ENCODE results near the gene CUTA. TPM values are rescaled to one million over a fixed set of nuclear protein-coding genes. Genes with fewer than 3 reads are reported as not detected.

Gene CUTA
- total RNA-seq, 2 experiments from 2014 or later: 164 to 175 TPM

GRCh38 chr6:33411632-33412005 is 6.3 kb downstream of the CUTA start:
- BruUV-seq (replicated peaks): no TSS peak
- peaks cover 2% of the 10 kb centered on the region; the same call in 1 of the 2 replicates for H4K20me1 ChIP-seq (ENCODE audit: insufficient read depth, low read length)
- peaks cover 55% of the 10 kb centered on the region for H3K4me1 ChIP-seq (ENCODE audit: insufficient read depth, low read length, poor library complexity, severe bottlenecking)
- H3K9me3 ChIP-seq (ENCODE audit: low read length): no peaks in the 10 kb centered on the region
- peak overlapping the region; percentile 97 for H3K4me2 ChIP-seq (ENCODE audit: low read length)
- no peak for DNase-seq (ENCODE audit: low spot score)
- H3K27ac ChIP-seq (ENCODE audit: low read depth, low read length, poor library complexity, severe bottlenecking): peak overlapping the region; percentile 72
- CTCF ChIA-PET (ENCODE audit: unreplicated experiment): no interaction called here
- H3K79me2 ChIP-seq (ENCODE audit: insufficient read depth, low read depth, low read length): peaks cover 14% of the 10 kb centered on the region; the same call in 1 of the 2 replicates
- POLR2A ChIA-PET: no interaction called here
- no peak overlapping the region for H2AFZ ChIP-seq (ENCODE audit: low read length)
- no peaks in the 10 kb centered on the region for H3K9me2 ChIP-seq (ENCODE audit: insufficient read depth, low read length)
- peak overlapping the region; percentile 81 for H3K4me3 ChIP-seq (ENCODE audit: low read depth, low read length, poor library complexity, severe bottlenecking)
- TF ChIP-seq CTCF (conservative IDR thresholded peaks at IDR 0.05; ENCODE audit: low read length) (no peak), EZH2phosphoT487 (IDR thresholded peaks at IDR 0.05; ENCODE audit: borderline replicate concordance, low read depth, low read length) (no peak)
- intact Hi-C loops (cut with micrococcal nuclease; ENCODE audit: unreplicated experiment): loop anchor here (5.0 to 10.0 kb wide), 2 partner anchors 99 to 207 kb away; partner anchors contain the start of genes HSD17B8, RING1, RXRB and SLC39A7
- H3K36me3 ChIP-seq (ENCODE audit: insufficient read depth, low read length): peaks cover 71% of the 10 kb centered on the region

- POLR2A ChIA-PET: no interaction called here
- no peak for DNase-seq (ENCODE audit: low spot score)
- Histone ChIP-seq H3K4me3 (ENCODE audit: low read depth, low read length, poor library complexity, severe bottlenecking) (peak within 1 kb of the TSS; percentile 81), H3K79me2 (ENCODE audit: insufficient read depth, low read depth, low read length) (peaks cover 8% of the 10 kb centered on the region; the same call in 1 of the 2 replicates), H3K9me2 (ENCODE audit: insufficient read depth, low read length) (no peaks in the 10 kb centered on the region), H3K27ac (ENCODE audit: low read depth, low read length, poor library complexity, severe bottlenecking) (peak within 1 kb of the TSS; percentile 85), H3K4me1 (ENCODE audit: insufficient read depth, low read length, poor library complexity, severe bottlenecking) (peaks cover 48% of the 10 kb centered on the region), H4K20me1 (ENCODE audit: insufficient read depth, low read length) (no peaks in the 10 kb centered on the region), H3K9me3 (ENCODE audit: low read length) (no peaks in the 10 kb centered on the region), H3K36me3 (ENCODE audit: insufficient read depth, low read length) (peaks cover 72% of the 10 kb centered on the region), H3K4me2 (ENCODE audit: low read length) (peak within 1 kb of the TSS; percentile 97), H2AFZ (ENCODE audit: low read length) (0 out of 2 replicates have a peak within 1 kb of the TSS, but pooled peaks have one; percentile 20)
- TF ChIP-seq EZH2phosphoT487 (IDR thresholded peaks at IDR 0.05; ENCODE audit: borderline replicate concordance, low read depth, low read length) (no peak), CTCF (conservative IDR thresholded peaks at IDR 0.05; ENCODE audit: low read length) (peak; percentile 46; the same call in 1 of the 2 replicates)
- CTCF ChIA-PET (ENCODE audit: unreplicated experiment): interaction anchor here (0.6 to 0.7 kb wide), 2 partner anchors 20 kb away, joined by 10 to 14 read pairs; no protein-coding TSS in a partner anchor
- BruUV-seq (replicated peaks): no TSS peak
- intact Hi-C loops (cut with micrococcal nuclease; ENCODE audit: unreplicated experiment): loop anchor here (1.0 to 10.0 kb wide), 3 partner anchors 20 to 206 kb away; partner anchors contain the start of genes HSD17B8, KIFC1, RING1 and RXRB
Observed at GRCh38 chr6:33410711-33411631, 6.9 kb downstream of the CUTA start, which contains the start of gene PHF1. TSS of gene PHF1 (plus strand) at chr6:33411014. CDS start at chr6:33412264, 1,250 bp downstream.

Data from OCI-LY7 (cell line).